GM18505 (cell line): Measurements from ENCODE around the gene RHEB.
A peak's percentile ranks its signal among the peaks of the same experiment; 100 is the strongest.

Experiments
- ATAC-seq: cut with Tn5 transposase; IDR thresholded peaks from one replicate; pipeline ENCODE4 v1.9.1; 2021; ENCODE audit not compliant: unreplicated experiment
- POLR2A ChIP-seq: IDR thresholded peaks from 4 replicates; pipeline ENCODE4 v1.6.1; 2011; ENCODE audit warnings: borderline replicate concordance; ENCODE audit not compliant: insufficient read depth, insufficient read length; ENCODE audit errors: extremely low read depth

RHEB gene

GRCh38 chr7:151436446-151437158, 83.1 kb downstream of the RHEB start:
- ATAC-seq = no peak

GRCh38 chr7:151435971-151436370, 83.7 kb downstream of the RHEB start:
- ATAC-seq = no peak
- no peak for TF ChIP-seq POLR2A

More at GRCh38 chr7:151436446-151437158, 83.1 kb downstream of the RHEB start:
- no peak for TF ChIP-seq POLR2A

DNA sequence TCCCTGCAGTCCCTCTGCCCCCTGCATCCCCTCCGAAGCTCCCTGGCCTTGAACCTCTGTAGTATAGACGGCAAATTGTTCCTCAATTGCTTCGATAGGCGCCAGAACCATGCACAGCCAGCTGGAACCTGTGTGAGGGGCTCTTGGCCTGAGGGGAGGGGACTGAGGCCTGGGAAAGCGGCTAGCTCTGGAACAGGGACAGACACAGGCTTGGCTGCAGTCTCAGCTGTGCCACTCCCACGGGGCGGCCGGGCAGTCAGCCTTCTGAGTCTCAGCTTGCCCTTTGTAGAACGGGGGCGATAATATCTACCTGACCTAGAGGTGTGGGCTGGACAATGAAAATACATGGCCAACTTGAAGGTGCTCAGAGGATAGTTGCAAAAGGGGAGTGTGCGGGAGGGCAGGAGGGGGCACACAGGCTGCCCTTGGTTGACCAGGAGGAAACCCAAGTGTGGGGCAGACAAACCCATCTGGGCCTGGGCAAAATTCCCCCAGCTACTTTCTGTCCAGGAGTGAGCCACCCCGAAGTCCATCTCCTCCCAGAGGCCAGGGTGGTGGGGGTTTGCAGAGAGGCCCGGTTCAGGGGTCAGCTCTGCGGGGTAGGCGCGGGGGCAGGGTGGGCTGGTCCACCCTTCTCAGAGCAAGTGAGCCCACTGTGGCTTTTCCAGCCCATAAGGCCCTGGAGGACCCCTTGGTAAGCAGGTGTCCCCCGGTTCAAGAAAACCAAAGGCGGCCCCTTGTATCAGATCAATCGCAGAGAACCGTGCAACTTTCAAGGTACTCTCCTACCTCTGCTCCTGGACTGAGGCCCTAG, 84.4 kb downstream of the RHEB start:
- no peak for ATAC-seq
- TF ChIP-seq POLR2A = no peak

- ATAC-seq = no peak
- no peak for TF ChIP-seq POLR2A
These were observed 85.1 kb downstream of the RHEB start for GRCh38 chr7:151434549-151434948.

DNA sequence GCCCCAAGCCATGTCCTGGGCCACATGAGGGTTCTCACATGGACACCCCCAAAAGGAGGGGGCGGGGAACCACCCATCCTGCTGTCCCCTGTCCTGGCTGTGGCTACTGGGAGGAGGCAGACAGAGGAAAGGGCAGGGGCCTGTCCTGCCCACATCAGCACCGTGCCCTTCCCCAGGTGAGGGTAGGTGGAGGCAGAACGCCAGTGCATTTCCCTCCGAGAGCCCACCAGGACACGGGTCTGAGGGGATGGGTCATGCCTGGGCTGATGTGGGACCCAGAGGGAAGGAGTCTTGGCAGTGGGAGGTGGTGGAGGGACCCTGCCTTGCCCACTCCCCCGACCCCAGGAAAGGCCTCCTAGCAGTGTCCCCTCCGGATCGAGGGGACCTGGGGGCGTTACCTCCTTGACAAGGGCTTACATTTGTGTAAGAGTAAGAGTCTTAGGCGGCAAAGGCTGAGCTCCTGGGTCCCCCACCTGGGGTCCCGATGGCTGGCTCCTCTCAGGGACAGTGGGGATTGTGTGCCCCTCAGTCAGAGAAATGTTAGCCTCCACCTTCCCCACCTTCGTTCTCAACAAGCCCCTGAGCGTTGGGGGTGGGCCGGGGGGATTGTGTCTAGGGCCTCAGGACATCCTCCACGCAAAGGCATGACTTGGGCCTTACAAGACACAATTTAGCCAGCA, 85.8 kb downstream of the RHEB start:
- no peak for TF ChIP-seq POLR2A
- ATAC-seq = no peak

- ATAC-seq = peak; percentile 63
- no peak for TF ChIP-seq POLR2A
These were observed 86.8 kb downstream of the RHEB start for GRCh38 chr7:151432658-151433521.

- ATAC-seq = no peak
- TF ChIP-seq POLR2A = no peak
These were observed 87.9 kb downstream of the RHEB start for GRCh38 chr7:151431768-151432311.

- no peak for TF ChIP-seq POLR2A
- ATAC-seq = no peak
These were observed 88.4 kb downstream of the RHEB start for GRCh38 chr7:151431281-151431767.

GRCh38 chr7:151430391-151431205, 89.1 kb downstream of the RHEB start:
- TF ChIP-seq POLR2A = no peak
- ATAC-seq = no peak

- peak; percentile 54 for ATAC-seq
- TF ChIP-seq POLR2A = no peak
These were observed 89.9 kb downstream of the RHEB start for GRCh38 chr7:151429560-151430331.

GRCh38 chr7:151429237-151429559, 90.5 kb downstream of the RHEB start:
- TF ChIP-seq POLR2A = no peak
- no peak for ATAC-seq
